ES-I3 (cell line): Measurements from ENCODE around the gene DMPK.
"Not testable (repeated sequence)": the region's sequence is repeated elsewhere in the genome, so short reads cannot be mapped to it uniquely, and the experiment has no call there.

Source experiments
- H3K36me3 ChIP-seq: 2 replicates; pipeline ENCODE4 v1.6.1; 2013; ENCODE audit warnings: mild to moderate bottlenecking, low read length, control low read depth, moderate library complexity; ENCODE audit not compliant: insufficient read depth
- H3K4me1 ChIP-seq: 2 replicates; pipeline ENCODE4 v1.6.1; 2013; ENCODE audit warnings: mild to moderate bottlenecking, control low read depth, low read length; ENCODE audit not compliant: insufficient read depth
- H3K9ac ChIP-seq: 2 replicates; pipeline ENCODE4 v1.6.1; 2013; ENCODE audit warnings: low read depth, mild to moderate bottlenecking, low read length, moderate library complexity
- H3K9me3 ChIP-seq: 2 replicates; pipeline ENCODE4 v1.6.1; 2013; ENCODE audit warnings: mild to moderate bottlenecking, low read length, moderate library complexity; ENCODE audit not compliant: control insufficient read depth, insufficient read depth

Gene DMPK

DNA sequence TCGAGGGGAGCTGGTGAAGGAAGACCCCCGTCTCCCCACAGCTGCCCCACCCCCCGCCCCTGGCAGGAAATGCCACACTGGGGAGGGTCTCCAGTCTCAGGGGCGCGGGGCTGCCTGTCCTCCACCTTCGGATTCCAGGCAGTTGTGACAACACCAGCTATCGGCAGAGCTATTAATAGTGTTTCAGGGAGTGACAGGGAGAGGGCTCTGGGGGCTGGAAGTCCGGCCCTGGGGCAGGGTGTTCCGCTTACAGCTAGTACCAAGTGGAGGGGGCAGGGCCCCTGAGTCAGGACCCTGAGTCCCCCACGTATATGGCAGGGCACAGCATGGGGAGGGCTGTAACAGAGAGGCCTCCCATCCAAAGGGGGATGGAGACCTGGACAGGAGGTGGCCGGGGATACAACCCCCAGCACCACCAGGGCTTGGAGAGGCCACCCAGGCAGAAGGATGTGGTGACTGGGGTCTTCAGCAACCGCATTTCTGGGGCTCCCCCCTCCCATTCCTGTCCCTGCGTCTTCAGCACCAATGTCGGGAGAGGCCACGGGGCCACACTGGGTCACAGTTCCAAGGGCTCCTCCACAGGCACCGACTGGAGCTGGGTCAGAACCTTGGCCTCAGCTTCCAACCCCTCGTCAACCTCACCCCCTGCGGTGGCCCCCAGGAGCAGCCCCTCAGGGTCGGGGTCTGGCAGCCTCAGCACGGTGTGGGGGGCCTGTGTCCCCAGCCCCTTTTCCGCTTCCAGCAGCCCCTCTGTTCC, 17.2 kb downstream of the DMPK start:
- no peaks in the 10 kb centered on the region for H3K9me3 ChIP-seq
- peaks cover 23% of the 10 kb centered on the region; the same call in 1 of the 2 replicates for H3K4me1 ChIP-seq
- 0 out of 2 replicates have a peak overlapping the region, but pooled peaks have one; percentile 8 for H3K9ac ChIP-seq
- H3K36me3 ChIP-seq, result no peaks in the 10 kb centered on the region

DNA sequence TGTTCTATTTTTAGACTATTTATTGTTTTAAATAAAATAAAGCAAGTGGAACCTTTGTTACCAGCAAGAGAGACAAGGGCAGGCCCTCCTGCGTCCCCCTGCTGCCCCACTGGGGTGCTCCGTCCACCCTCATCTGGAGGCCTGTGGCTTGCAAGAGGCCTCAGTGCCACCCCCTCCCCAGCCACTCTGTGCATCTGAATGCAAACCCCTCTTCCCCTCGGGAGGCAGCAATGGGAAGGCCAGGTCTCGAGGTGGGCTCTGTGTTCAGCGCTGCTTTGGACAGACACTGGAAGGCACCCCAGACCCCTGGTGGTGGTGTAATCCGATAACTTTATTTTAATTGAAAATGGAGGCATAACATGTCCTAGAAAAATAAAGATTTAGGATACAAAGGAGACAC, 17.8 kb downstream of the DMPK start:
- no peak overlapping the region for H3K9ac ChIP-seq
- no peaks in the 10 kb centered on the region for H3K9me3 ChIP-seq
- H3K36me3 ChIP-seq, result no peaks in the 10 kb centered on the region
- peaks cover 23% of the 10 kb centered on the region; the same call in 1 of the 2 replicates for H3K4me1 ChIP-seq

GRCh38 chr19:45763691-45764294, 18.5 kb downstream of the DMPK start:
- H3K4me1 ChIP-seq, result peaks cover 23% of the 10 kb centered on the region; the same call in 1 of the 2 replicates
- no peak overlapping the region; the same call in 1 of the 2 replicates for H3K9ac ChIP-seq
- no peaks in the 10 kb centered on the region for H3K9me3 ChIP-seq

DNA sequence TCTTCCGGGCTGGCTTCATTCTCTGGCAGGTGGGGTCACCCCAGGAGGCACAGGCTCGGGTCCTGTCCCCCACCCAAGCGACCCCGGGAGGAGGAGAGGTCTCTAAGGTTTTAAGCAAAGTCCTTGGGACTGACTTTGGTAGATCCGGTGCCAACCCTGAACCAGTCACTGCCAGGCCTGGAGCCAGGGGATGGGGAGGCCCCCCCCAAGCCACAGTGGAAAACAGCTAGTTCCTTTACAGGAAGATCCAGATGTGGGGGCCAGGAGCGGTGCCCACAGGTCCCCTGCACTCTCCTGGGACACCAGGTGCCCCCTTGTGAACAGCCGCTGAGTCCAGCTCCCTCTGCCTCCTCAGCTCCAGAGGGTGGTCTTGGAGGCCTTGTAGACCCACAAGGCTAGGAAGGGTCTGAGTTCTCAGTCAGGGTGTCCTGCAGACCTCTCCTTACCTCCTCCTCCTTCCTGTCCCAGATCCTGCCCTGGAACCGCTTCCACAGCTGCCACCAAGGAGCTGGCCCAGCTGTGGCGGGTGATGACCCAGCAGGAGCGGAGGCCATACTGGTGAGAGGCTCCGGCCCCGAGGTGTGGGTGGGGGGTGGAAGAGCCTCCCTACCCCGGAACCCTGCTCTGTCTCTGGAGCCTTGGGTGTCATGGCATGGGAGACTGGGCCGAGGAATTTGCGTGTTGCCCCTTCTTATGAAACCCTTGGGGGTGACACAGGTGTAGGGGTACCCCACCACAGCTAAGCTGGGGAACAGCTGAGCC, 19.2 kb downstream of the DMPK start:
- H3K9me3 ChIP-seq, result no peaks in the 10 kb centered on the region
- no peak overlapping the region for H3K9ac ChIP-seq
- no peaks in the 10 kb centered on the region for H3K36me3 ChIP-seq
- peaks cover 23% of the 10 kb centered on the region; the same call in 1 of the 2 replicates for H3K4me1 ChIP-seq

More at GRCh38 chr19:45763691-45764294, 18.5 kb downstream of the DMPK start:
- no peaks in the 10 kb centered on the region for H3K36me3 ChIP-seq

DNA sequence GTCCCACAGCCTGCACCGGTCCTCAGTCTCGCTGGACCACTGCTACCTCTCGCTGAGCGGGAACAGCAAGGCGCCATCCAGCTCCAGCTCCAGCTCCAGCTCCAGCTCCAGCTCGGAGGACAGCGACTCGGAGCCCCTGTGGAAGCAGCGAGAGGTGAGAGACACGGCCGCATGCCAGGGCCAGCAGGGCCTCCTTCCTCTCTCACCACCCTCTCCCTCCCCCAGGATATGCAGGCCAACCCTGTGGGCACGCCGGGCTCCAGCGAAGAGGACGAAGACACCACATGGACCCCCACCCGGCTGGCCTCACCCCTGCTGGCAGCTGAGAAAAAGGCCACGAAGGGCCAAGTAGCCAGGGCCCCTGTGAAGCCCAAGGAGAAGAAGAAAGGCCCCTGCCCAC, 20.6 kb downstream of the DMPK start:
- no peak overlapping the region for H3K9ac ChIP-seq
- no peaks in the 10 kb centered on the region for H3K9me3 ChIP-seq
- H3K36me3 ChIP-seq, result no peaks in the 10 kb centered on the region
- H3K4me1 ChIP-seq, result peaks cover 23% of the 10 kb centered on the region; the same call in 1 of the 2 replicates

DNA sequence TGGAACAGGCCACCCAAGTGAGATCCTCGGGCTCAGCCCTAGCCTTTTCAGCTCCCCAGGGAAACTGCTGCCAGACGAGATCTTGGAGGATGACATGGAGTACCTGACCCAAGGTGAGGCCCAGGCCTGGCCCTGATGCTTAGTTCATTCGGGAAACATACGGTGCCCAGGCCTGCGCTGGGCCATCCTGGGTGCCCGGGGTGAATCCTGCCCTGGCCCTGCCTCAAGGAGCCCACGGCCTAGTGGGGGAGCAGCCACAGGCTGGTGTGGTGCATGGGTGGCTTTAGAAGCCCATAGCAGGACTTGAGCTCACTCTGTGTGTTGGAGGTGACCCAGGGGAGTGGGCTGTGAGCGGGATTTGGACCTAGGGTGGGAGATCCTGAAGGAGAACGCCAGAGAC, 23.4 kb downstream of the DMPK start:
- Histone ChIP-seq H3K4me1 (peaks cover 3% of the 10 kb centered on the region; the same call in 1 of the 2 replicates), H3K9ac (no peak overlapping the region), H3K9me3 (no peaks in the 10 kb centered on the region), H3K36me3 (no peaks in the 10 kb centered on the region)

DNA sequence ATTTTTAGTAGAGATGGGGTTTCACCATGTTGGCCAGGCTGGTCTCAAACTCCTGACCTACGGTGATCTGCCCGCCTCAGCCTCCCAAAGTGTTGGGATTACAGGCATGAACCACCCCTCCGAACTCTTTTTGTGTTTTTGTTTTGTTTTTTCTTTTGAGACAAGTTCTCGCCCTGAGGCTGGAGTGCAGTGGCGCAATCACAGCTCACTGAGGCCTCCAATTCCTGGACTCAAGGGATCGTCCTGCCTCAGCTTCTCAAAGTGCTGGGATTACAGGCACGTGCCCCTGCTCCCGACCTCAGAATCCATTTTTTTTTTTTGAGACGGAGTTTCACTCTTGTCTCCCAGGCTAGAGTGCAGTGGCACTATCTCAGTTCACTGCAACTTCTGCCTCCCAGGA, 24.6 kb downstream of the DMPK start:
- no peak overlapping the region for H3K9ac ChIP-seq
- no peaks in the 10 kb centered on the region; the same call in 1 of the 2 replicates for H3K4me1 ChIP-seq
- H3K36me3 ChIP-seq, result no peaks in the 10 kb centered on the region
- no peaks in the 10 kb centered on the region for H3K9me3 ChIP-seq

DNA sequence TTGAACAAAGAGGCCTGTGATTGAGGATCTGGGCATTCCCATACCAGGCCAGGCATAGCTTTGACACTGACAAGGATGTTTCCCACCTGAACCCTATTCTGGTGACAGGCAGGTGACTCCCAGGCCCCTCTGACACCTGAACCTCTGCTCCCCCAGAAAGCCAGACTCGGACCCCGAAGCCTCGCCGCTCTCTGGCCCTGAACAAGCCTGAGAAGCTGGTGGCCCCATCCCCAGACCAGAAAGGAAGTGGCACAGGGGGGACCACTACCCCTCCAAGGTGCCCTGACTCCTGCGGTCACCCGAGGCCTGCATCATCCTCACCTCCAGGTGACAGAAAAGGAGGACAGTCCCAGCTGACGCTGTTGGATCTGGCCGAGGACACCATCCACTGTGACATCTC, 28.0 kb downstream of the DMPK start:
- no peaks in the 10 kb centered on the region for H3K4me1 ChIP-seq
- H3K9ac ChIP-seq, result no peak overlapping the region
- no peaks in the 10 kb centered on the region for H3K36me3 ChIP-seq
- no peaks in the 10 kb centered on the region for H3K9me3 ChIP-seq

GRCh38 chr19:45753548-45753947, 28.7 kb downstream of the DMPK start:
- Histone ChIP-seq H3K4me1 (no peaks in the 10 kb centered on the region), H3K9ac (no peak overlapping the region), H3K36me3 (no peaks in the 10 kb centered on the region), H3K9me3 (no peaks in the 10 kb centered on the region)

DNA sequence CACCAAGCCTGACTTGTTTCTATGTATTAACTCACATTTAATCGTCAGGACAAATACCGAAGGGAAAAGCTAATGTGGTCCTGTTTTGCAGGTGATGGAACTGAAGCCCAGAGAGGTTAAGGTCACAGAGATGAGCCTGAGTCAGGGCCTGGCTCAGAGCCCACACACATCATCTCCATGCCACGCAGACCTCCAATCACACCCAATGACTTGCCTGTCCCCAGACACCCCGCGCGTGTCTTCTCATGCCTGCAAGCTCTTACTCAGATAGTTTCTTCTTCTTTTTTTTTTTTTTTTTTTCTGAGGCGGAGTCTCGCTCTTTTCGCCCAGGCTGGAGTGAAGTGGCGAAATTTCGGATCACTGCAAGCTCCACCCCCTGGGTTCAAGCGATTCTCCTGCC, 29.7 kb downstream of the DMPK start:
- Histone ChIP-seq H3K4me1 (no peaks in the 10 kb centered on the region), H3K9me3 (no peaks in the 10 kb centered on the region), H3K9ac (no peak overlapping the region), H3K36me3 (no peaks in the 10 kb centered on the region)

- H3K9me3 ChIP-seq, H3K9ac ChIP-seq, H3K36me3 ChIP-seq, H3K4me1 ChIP-seq: not testable (repeated sequence)
These were observed 30.8 kb downstream of the DMPK start for GRCh38 chr19:45751483-45751882.

- no peaks in the 10 kb centered on the region; the same call in 1 of the 2 replicates for H3K4me1 ChIP-seq
- H3K36me3 ChIP-seq, result no peaks in the 10 kb centered on the region
- no peaks in the 10 kb centered on the region for H3K9me3 ChIP-seq
- no peak overlapping the region for H3K9ac ChIP-seq
These were observed 34.8 kb downstream of the DMPK start for GRCh38 chr19:45747513-45747912.

DNA sequence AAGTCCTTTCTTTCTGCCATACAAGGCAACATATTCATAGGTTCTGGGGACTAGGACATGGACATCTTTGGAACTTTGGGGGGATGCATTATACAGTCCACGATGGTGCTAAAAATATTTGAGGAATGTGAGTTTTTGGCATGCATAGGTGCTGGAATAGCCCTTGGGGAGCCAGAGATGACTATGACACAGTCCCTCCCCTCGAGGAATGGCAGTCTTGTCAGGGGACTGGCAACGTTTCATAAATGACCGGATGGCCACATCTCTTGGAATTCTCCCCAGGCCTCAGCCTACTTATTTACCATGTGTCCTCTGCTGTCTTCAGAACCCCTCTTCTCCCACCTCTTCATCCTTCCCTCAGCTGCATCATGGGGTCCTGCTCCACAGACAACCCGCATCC, 35.4 kb downstream of the DMPK start:
- Histone ChIP-seq H3K4me1 (no peaks in the 10 kb centered on the region; the same call in 1 of the 2 replicates), H3K36me3 (no peaks in the 10 kb centered on the region), H3K9ac (no peak overlapping the region), H3K9me3 (no peaks in the 10 kb centered on the region)

DNA sequence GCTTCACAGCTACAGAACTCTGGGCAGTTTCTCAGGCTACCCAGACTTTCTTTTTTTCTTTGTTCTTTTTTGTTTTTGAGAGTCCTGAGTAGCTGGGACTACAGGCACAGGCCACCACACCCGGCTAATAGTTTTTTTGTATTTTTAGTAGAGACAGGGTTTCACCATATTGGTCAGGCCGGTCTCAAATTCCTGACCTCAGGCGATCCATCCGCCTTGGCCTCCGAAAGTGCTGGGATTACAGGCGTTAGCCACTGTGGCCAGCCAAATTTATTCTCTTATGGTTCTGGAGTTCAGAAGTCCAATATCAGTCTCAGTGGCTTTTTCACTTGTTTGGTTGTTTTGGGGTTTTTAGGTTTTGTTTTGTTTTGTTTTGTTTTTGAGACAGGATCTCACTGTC, 36.7 kb downstream of the DMPK start:
- Histone ChIP-seq H3K9me3 (no peaks in the 10 kb centered on the region), H3K4me1 (no peaks in the 10 kb centered on the region; the same call in 1 of the 2 replicates), H3K36me3 (no peaks in the 10 kb centered on the region), H3K9ac (no peak overlapping the region)
